ENCODE measurements around the gene MTARC1.

GRCh38 chr1:220809704-220810103 is 23.0 kb downstream of the MTARC1 start:
- TF ChIP-seq CTCF (conservative IDR thresholded peaks at IDR 0.05) (no peak), EZH2 (IDR thresholded peaks at IDR 0.05; ENCODE audit: low read depth) (no peak)
